GM13977 (cell line): Measurements from ENCODE around the gene ZNF148.

ENCODE experiments used
- DNase-seq: peaks from one replicate; pipeline ENCODE4 v3.0.0; 2012; ENCODE audit warnings: low spot score
- CTCF ChIP-seq: IDR thresholded peaks from 2 replicates; pipeline ENCODE4 v1.5.1; 2012; ENCODE audit warnings: mild to moderate bottlenecking, control low read depth; ENCODE audit not compliant: insufficient read depth; ENCODE audit errors: extremely low read depth, missing control alignments
- in situ Hi-C: fragments of 300-500 bp; cut with MboI; formaldehyde crosslinking; loops from one replicate; pipeline ENCODE4 v1.12.0; 2022; ENCODE audit warnings: low sequenced_read_pairs, low pct_unique_long_range_greater_than_20kb, mixed read lengths, inconsistent platforms; ENCODE audit not compliant: unreplicated experiment

The ZNF148 gene

GRCh38 chr3:125261031-125261430 is 114.1 kb downstream of the ZNF148 start:
- in situ Hi-C loops = no loop called here
- no peak for DNase-seq
- TF ChIP-seq CTCF = no peak

- no peak for DNase-seq
- TF ChIP-seq CTCF = no peak
- in situ Hi-C loops = no loop called here
Measured at GRCh38 chr3:125260158-125260557, 115.0 kb downstream of the ZNF148 start.

- no peak for TF ChIP-seq CTCF
- in situ Hi-C loops = no loop called here
- DNase-seq = no peak
Measured at GRCh38 chr3:125257536-125257935, 117.6 kb downstream of the ZNF148 start.

- TF ChIP-seq CTCF = no peak
- in situ Hi-C loops = no loop called here
- no peak for DNase-seq
Measured at GRCh38 chr3:125256675-125257074, 118.5 kb downstream of the ZNF148 start.

GRCh38 chr3:125250973-125251372 is 124.2 kb downstream of the ZNF148 start:
- TF ChIP-seq CTCF = no peak
- no peak for DNase-seq
- in situ Hi-C loops = no loop called here

- no peak for TF ChIP-seq CTCF
- DNase-seq = no peak
- in situ Hi-C loops = no loop called here
Measured at GRCh38 chr3:125246237-125246636, 128.9 kb downstream of the ZNF148 start.

GRCh38 chr3:125245521-125245920 is 129.6 kb downstream of the ZNF148 start:
- DNase-seq = no peak
- no peak for TF ChIP-seq CTCF
- in situ Hi-C loops = no loop called here
